ENCODE measurements around the gene BAG5. TPM values are rescaled to one million over a fixed set of nuclear protein-coding genes. Genes with fewer than 3 reads are reported as not detected.

BAG5 gene
- total and polyA plus RNA-seq, 2 of the 8 experiments (the other 6 are each of a cell fraction or from before 2014, with no cell fraction given) = 7.4 to 29.5 TPM

GRCh38 chr14:103521951-103522563 is 40.4 kb downstream of the BAG5 start:
- peak in 1 of 2 experiments; percentile 70 for DNase-seq (ENCODE audit: low read depth in 1 of 2, low spot score in 2 of 2)
- H4K91ac ChIP-seq (replicated peaks; ENCODE audit: insufficient read length, low read length) = peak overlapping the region; percentile 93
- H3K4ac ChIP-seq (replicated peaks; ENCODE audit: insufficient read length, low read depth, low read length) = peak overlapping the region; percentile 84
- H3K27ac ChIP-seq (ENCODE audit: low read depth, low read length) = peak overlapping the region; percentile 80
- H3K18ac ChIP-seq (ENCODE audit: extremely low read depth, low read length) = peak overlapping the region; percentile 96
- peaks cover 14% of the 10 kb centered on the region; the same call in 1 of the 2 replicates for H3K23me2 ChIP-seq (ENCODE audit: low read depth, low read length)
- peak overlapping the region; percentile 93 for H4K8ac ChIP-seq (ENCODE audit: extremely low read depth, insufficient read depth, low read length)
- H4K5ac ChIP-seq (ENCODE audit: insufficient read length, low read depth, low read length) = peak overlapping the region; percentile 82
- peak overlapping the region; percentile 60; the same call in 1 of the 2 replicates for H2BK12ac ChIP-seq (ENCODE audit: low read depth, low read length)
- peak overlapping the region; percentile 92; the same call in 1 of the 2 replicates for H2BK15ac ChIP-seq (ENCODE audit: low read length)
- peaks cover 8 to 23% (median 17%) of the 10 kb centered on the region in 4 experiments; a peak in 7 of 8 replicates for H3K36me3 ChIP-seq (ENCODE audit: control insufficient read depth in 2 of 4, insufficient read depth in 4 of 4, low read length in 3 of 4)
- peaks cover 3 to 23% (median 13%) of the 10 kb centered on the region in 4 experiments for H3K27me3 ChIP-seq (replicated peaks in 1 of 4; ENCODE audit: control insufficient read depth in 3 of 4, extremely low read depth in 1 of 4, insufficient read depth in 3 of 4, low read length in 3 of 4)
- no peak for FAIRE-seq
- ChIA-PET CTCF (ENCODE audit: partially characterized antibody) (interaction anchor here (0.6 to 31.3 kb wide), 4 partner anchors 12 to 392 kb away, joined by 3 to 921 read pairs (median 18); partner anchors contain the start of gene TRMT61A), POLR2A (ENCODE audit: partially characterized antibody) (interaction anchor here (0.5 to 12.6 kb wide), 22 partner anchors 12 to 464 kb away, joined by 3 to 844 read pairs (median 4); partner anchors contain the start of genes BAG5, CDC42BPB, COA8 and EIF5)
- H2BK120ac ChIP-seq (replicated peaks; ENCODE audit: low read depth, low read length) = no peak overlapping the region
- H3K9me3 ChIP-seq (ENCODE audit: insufficient read depth in 2 of 2, low read depth in 1 of 2, low read length in 1 of 2) = no peaks in the 10 kb centered on the region
- peak overlapping the region; percentile 79 to 96 (median 84) for H3K4me3 ChIP-seq (ENCODE audit: extremely low read depth in 1 of 4, insufficient read depth in 2 of 4, low read depth in 3 of 4, low read length in 4 of 4)
- H2AFZ ChIP-seq (ENCODE audit: low read length) = no peak overlapping the region
- no peak overlapping the region; the same call in 1 of the 2 replicates for H2AK5ac ChIP-seq (ENCODE audit: low read depth, low read length)
- 2% methylated on average over 7 of the region's 74 CpGs; no CpG with 5 or more reads in 1 of the 2 experiments for WGBS, 2 experiments (ENCODE audit: extremely low coverage in 1 of 2, insufficient coverage in 1 of 2, insufficient read length in 1 of 2, insufficient replicate concordance in 2 of 2, low coverage in 1 of 2, low lambda C conversion rate in 2 of 2, missing lambda C conversion rate in 1 of 2)
- H3K23ac ChIP-seq (ENCODE audit: insufficient read length) = no peak overlapping the region
- H3K4me2 ChIP-seq (ENCODE audit: insufficient read depth in 1 of 2, low read depth in 2 of 2, low read length in 2 of 2) = peak overlapping the region; percentile 73 to 80
- H3K56ac ChIP-seq (replicated peaks; ENCODE audit: insufficient read length, low read depth, low read length) = peak overlapping the region; percentile 89
- peaks cover 10 to 20% of the 10 kb centered on the region in 2 experiments for H4K20me1 ChIP-seq (replicated peaks in 1 of 2; ENCODE audit: control insufficient read depth in 1 of 2, insufficient read depth in 2 of 2, low read length in 2 of 2)
- H2BK20ac ChIP-seq (ENCODE audit: low read length) = no peak overlapping the region
- peak overlapping the region; percentile 82 for H3K14ac ChIP-seq (ENCODE audit: insufficient read length)
- no peaks in the 10 kb centered on the region; the same call in 1 of the 2 replicates for H3K79me1 ChIP-seq (ENCODE audit: low read depth, low read length)
- peak overlapping the region; percentile 81 to 92 (median 88); a peak in 6 of 7 replicates for H3K9ac ChIP-seq (replicated peaks in 1 of 4; ENCODE audit: extremely low read depth in 1 of 4, low read depth in 3 of 4, low read length in 3 of 4)
- H2BK5ac ChIP-seq (ENCODE audit: low read depth, low read length) = peak overlapping the region; percentile 93
- peaks cover 0 to 28% (median 19%) of the 10 kb centered on the region in 4 experiments; a peak in 6 of 7 replicates for H3K4me1 ChIP-seq (replicated peaks in 1 of 4; ENCODE audit: control insufficient read depth in 3 of 4, insufficient read depth in 4 of 4, low read length in 3 of 4)
- peaks cover 0 to 2% of the 10 kb centered on the region in 2 experiments; a peak in 1 of 4 replicates for H3K79me2 ChIP-seq (ENCODE audit: control insufficient read depth in 1 of 2, insufficient read depth in 2 of 2, low read length in 2 of 2)
- no peak for TF ChIP-seq BACH1 (IDR thresholded peaks at IDR 0.05; ENCODE audit: low read length)
- no peak for TF ChIP-seq NANOG (IDR thresholded peaks at IDR 0.05; ENCODE audit: insufficient read depth, low read depth, low read length, poor library complexity, severe bottlenecking)

All from H1 (cell line).